K562 treated with DMSO at 1 percent for 12 hours (cell line): ENCODE measurements around the gene TLR1. TPM values are rescaled to one million over a fixed set of nuclear protein-coding genes. Genes with fewer than 3 reads are reported as not detected.

ENCODE experiments used
- total RNA-seq: library from RNA; unstranded; fragments of 300-600 nt; gene quantifications from 2 replicates; pipeline ENCODE4 v1.2.3, GENCODE V29; 2022; ENCODE audit not compliant: insufficient read depth

TLR1 gene
- 0.77 TPM in 1 of 2 replicates, not detected in the other for total RNA-seq

GRCh38 chr4:38804654-38805295, at the start of gene TLR1:
Gene TLR1, minus strand, starts transcription at chr4:38804791. Its CDS starts 5,960 bp downstream, at chr4:38798831.

GRCh38 chr4:38782452-38783108, 22.0 kb downstream of the TLR1 start, which contains the start of gene TLR10:
Gene TLR10, minus strand, starts transcription at chr4:38782990. Its CDS starts 7,400 bp downstream, at chr4:38775590.

Other genes with a start within 250 kb of the TLR1 start
- gene KLF3, start 140.6 kb downstream of the TLR1 start, total RNA-seq = 6.3 and 24.2 TPM in 2 replicates
- gene TLR10, start 21.8 kb downstream of the TLR1 start, total RNA-seq = not detected in 2 replicates
- gene TLR6, start 52.0 kb upstream of the TLR1 start, total RNA-seq = 0.33 and 1.2 TPM in 2 replicates
- gene FAM114A1, start 63.0 kb upstream of the TLR1 start, total RNA-seq = 3.6 and 12.4 TPM in 2 replicates
- 5.3 and 5.7 TPM in 2 replicates for gene TMEM156, start 227.6 kb upstream of the TLR1 start, total RNA-seq